Memory B cell (primary cell): ENCODE data around the gene TMEM258.

Experiments
- ATAC-seq: fragments of 150-1000 bp; cut with Tn5 transposase; 2 replicates; pipeline ENCODE4 v1.10.0; 2021; ENCODE audit warnings: low read depth, mild to moderate bottlenecking, moderate library complexity
- DNase-seq, 2 donors: peaks; one replicate each; pipeline ENCODE4 v3.0.0; 2022; ENCODE audit warnings: low spot score in 2 of 2
- H3K27ac Mint-ChIP-seq: one replicate; pipeline ENCODE4 v1.8.0; 2022; ENCODE audit warnings: mild to moderate bottlenecking, moderate library complexity, mixed read lengths
- H3K27me3 Mint-ChIP-seq: one replicate; pipeline ENCODE4 v1.8.0; 2022; ENCODE audit warnings: mixed read lengths
- H3K36me3 Mint-ChIP-seq: one replicate; pipeline ENCODE4 v1.8.0; 2022; ENCODE audit warnings: mild to moderate bottlenecking, mixed read lengths
- H3K4me1 Mint-ChIP-seq: one replicate; pipeline ENCODE4 v1.8.0; 2022; ENCODE audit warnings: mixed read lengths
- H3K4me3 Mint-ChIP-seq: one replicate; pipeline ENCODE4 v1.8.0; 2022; ENCODE audit warnings: mild to moderate bottlenecking, moderate library complexity, mixed read lengths
- H3K9me3 Mint-ChIP-seq: one replicate; pipeline ENCODE4 v1.8.0; 2022; ENCODE audit warnings: mixed read lengths

The TMEM258 gene

GRCh38 chr11:61779666-61780525, 12.5 kb downstream of the TMEM258 start:
- ATAC-seq (no peak), DNase-seq (no peak)
- Mint-ChIP-seq H3K27ac (no peak overlapping the region), H3K4me1 (peaks cover 2% of the 10 kb centered on the region), H3K9me3 (no peaks in the 10 kb centered on the region), H3K4me3 (no peak overlapping the region), H3K36me3 (peaks cover 6% of the 10 kb centered on the region), H3K27me3 (peaks cover 10% of the 10 kb centered on the region)

DNA sequence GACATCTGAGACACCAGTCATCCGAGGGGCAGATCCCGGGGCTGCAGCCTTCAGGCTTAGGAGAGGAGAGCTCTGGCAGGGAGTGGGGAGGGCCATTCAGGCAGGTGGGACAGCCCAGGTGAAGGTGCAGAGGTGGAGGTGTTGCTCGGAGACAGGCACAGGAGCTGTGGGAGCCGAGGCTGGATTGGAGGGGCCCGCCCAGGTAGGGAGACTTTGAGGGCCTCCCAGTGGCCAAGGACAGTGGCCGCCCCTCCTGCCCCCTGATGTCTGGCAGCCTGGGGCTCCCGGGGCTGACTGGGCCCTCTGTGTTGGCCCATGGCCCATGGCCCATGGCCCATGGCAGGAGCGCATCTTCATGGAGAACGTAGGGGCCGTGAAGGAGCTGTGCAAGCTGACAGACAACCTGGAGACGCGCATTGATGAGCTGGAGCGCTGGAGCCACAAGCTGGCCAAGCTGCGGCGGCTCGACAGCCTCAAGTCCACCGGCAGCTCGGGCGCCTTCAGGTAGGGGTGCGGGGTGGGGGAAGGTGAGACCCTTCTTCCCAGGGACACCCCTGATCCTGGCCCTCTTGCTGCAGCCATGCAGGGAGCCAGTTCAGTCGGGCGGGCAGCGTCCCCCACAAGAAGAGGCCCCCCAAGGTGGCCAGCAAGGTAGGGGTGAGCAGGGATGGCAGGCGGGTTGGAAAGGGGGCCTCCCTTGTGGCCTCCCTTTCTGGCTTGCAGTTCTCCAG, 13.3 kb downstream of the TMEM258 start:
- DNase-seq (no peak), ATAC-seq (no peak)
- peaks cover 3% of the 10 kb centered on the region for H3K36me3 Mint-ChIP-seq
- H3K4me3 Mint-ChIP-seq: no peak overlapping the region
- peaks cover 2% of the 10 kb centered on the region for H3K4me1 Mint-ChIP-seq
- no peaks in the 10 kb centered on the region for H3K9me3 Mint-ChIP-seq
- H3K27ac Mint-ChIP-seq: no peak overlapping the region
- H3K27me3 Mint-ChIP-seq: peaks cover 13% of the 10 kb centered on the region

DNA sequence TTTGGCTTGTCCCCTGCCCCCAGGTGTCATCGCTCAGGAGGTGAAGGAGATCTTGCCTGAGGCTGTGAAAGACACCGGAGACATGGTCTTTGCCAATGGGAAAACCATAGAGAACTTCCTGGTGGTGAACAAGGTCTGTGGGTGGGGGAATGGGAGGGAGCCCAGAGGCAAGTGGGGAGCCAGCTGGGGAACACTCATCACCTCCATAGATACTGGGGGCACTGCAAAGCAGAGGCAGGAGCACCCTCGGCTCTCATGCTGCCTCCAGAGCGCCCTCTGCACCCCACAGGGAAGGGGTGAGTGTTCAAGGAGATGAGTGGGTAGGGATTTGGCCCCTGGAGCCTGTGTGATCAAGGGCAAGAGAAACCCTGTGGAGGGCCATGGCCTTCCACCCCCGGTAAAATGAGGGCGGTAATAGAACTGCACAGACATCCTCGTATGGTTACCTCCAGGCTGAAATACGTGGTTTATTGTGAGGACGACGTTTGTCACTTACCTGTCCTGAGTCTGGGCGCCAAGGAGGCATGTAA, 14.0 kb downstream of the TMEM258 start:
- Mint-ChIP-seq H3K4me3 (no peak overlapping the region), H3K36me3 (no peaks in the 10 kb centered on the region), H3K27ac (no peak overlapping the region), H3K9me3 (no peaks in the 10 kb centered on the region), H3K4me1 (peaks cover 2% of the 10 kb centered on the region), H3K27me3 (peaks cover 13% of the 10 kb centered on the region)
- ATAC-seq: no peak
- DNase-seq: no peak

DNA sequence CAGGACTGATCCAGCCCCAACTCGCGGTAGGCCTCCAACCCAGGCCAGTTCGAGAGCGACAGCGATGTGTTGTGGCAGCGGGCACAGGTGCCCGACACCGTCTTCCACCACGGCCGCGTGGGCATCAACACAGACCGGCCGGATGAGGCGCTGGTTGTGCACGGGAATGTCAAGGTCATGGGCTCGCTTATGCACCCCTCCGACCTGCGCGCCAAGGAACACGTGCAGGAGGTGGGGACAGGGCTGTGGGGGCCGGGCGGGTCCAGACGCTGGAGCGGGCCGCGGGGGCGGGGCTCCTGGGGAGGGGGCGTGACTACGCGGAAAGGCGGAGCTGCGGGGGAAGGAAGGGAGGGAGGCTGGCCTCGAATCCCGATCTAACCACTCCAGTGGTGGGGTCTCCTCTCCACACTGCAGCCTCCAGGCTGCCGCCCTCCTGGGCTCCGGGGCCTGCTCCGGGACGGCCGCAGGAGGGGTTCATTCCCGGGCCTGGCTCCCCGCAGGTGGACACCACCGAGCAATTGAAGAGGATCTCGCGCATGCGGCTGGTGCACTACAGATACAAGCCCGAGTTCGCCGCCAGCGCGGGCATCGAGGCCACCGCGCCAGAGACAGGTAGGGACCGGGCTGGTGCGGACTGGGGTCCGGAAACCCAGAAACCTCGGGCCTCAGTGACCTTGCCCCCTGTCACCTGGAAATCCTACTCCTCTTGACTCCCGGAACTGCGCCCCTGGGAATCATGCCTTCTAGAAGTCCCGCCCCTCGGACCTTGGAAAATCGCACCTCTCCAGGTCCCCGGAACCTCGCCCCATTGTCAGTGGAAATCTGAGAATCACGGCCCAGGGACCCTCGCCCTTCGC, 14.9 kb downstream of the TMEM258 start:
- peaks cover 14% of the 10 kb centered on the region for H3K27me3 Mint-ChIP-seq

DNA sequence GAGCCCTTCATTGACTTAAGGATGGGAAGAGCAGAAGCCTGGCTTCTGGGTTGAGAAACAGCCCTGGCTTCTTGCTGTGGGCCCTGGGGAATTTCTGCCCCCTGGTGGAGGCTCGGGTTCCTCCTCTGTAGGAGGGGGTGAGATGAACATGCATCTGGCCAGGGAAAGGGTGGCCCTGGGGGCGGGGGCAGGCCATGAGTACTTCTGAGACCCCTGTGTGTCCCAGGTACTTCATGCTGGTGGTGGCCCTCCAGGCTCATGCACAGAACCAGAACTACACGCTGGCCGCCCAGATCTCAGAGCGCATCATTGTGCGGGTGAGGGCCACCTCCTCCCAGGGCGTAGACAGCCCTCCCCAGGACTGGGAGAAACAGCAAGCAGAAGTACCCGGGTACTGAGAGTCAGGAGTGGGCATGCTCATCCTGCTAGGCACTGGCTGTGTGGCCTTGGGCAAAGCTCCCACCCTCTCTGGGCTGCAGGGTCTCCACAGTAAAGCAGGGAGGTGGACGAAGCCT, 15.8 kb downstream of the TMEM258 start:
- Mint-ChIP-seq H3K4me1 (peaks cover 2% of the 10 kb centered on the region), H3K36me3 (no peaks in the 10 kb centered on the region), H3K4me3 (peak overlapping the region; percentile 53), H3K9me3 (no peaks in the 10 kb centered on the region), H3K27me3 (peaks cover 14% of the 10 kb centered on the region), H3K27ac (no peak overlapping the region)
- peak; percentile 70 for ATAC-seq
- DNase-seq: peak; percentile 41 to 57

More for the DNA sequence above, 14.9 kb downstream of the TMEM258 start:
- ATAC-seq: peak; percentile 71
- H3K4me1 Mint-ChIP-seq: peaks cover 2% of the 10 kb centered on the region
- no peak overlapping the region for H3K27ac Mint-ChIP-seq
- H3K36me3 Mint-ChIP-seq: no peaks in the 10 kb centered on the region
- peak overlapping the region; percentile 57 for H3K4me3 Mint-ChIP-seq
- DNase-seq: peak; percentile 40 to 43
- no peaks in the 10 kb centered on the region for H3K9me3 Mint-ChIP-seq

GRCh38 chr11:61775606-61776554, 16.5 kb downstream of the TMEM258 start:
- H3K36me3 Mint-ChIP-seq: no peaks in the 10 kb centered on the region
- no peaks in the 10 kb centered on the region for H3K9me3 Mint-ChIP-seq
- peak overlapping the region; percentile 17 for H3K4me3 Mint-ChIP-seq
- H3K27ac Mint-ChIP-seq: no peak overlapping the region
- peaks cover 4% of the 10 kb centered on the region for H3K4me1 Mint-ChIP-seq
- no peak for ATAC-seq
- DNase-seq: no peak
- H3K27me3 Mint-ChIP-seq: peaks cover 14% of the 10 kb centered on the region

DNA sequence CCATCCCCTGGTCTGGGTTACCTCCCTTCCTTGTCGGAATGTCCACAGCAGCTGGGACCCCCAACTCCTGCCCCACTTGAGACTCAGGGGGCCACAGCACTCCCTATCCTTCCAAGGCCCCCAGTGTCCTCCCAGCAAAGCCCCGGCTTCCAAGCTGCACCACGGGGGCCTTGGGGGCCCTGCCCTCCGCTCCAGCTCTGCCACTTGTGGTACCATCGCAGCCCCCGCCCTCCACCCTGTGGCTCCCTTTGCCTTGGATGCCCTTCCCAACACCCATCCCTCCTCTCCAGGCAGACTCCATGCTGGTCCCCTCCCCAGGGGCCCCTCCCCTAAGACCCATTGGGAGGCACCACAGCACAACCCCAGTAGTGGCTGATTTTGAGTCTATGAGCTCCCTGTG, 17.3 kb downstream of the TMEM258 start:
- H3K9me3 Mint-ChIP-seq: no peaks in the 10 kb centered on the region
- ATAC-seq (no peak), DNase-seq (no peak)
- peaks cover 4% of the 10 kb centered on the region for H3K4me1 Mint-ChIP-seq
- H3K27me3 Mint-ChIP-seq: peaks cover 14% of the 10 kb centered on the region
- H3K27ac Mint-ChIP-seq: no peak overlapping the region
- no peaks in the 10 kb centered on the region for H3K36me3 Mint-ChIP-seq
- no peak overlapping the region for H3K4me3 Mint-ChIP-seq

DNA sequence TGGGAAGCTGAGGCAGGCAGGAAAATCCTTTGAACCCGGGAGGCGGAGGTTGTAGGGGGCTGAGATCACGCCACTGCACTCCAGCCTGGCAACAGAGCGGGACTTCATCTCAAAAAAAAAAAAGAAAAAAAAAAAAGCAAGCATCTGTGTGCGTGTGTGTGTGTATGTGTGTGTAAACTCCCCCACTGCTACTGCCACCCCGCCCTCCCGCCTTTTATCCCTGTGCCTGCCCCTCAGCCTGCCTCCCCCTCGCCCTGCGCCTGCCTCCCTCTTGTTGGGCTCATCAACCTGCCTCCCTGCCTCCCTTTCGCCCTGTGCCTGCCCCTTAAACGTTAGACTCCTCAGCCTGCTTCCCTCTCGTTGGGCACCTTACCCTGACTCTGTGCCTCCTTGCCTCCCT, 18.0 kb downstream of the TMEM258 start:
- Mint-ChIP-seq H3K9me3 (no peaks in the 10 kb centered on the region), H3K4me1 (peaks cover 4% of the 10 kb centered on the region), H3K27me3 (peaks cover 14% of the 10 kb centered on the region), H3K36me3 (no peaks in the 10 kb centered on the region), H3K4me3 (no peak overlapping the region), H3K27ac (no peak overlapping the region)
- ATAC-seq (no peak), DNase-seq (no peak)

- ATAC-seq (no peak), DNase-seq (no peak)
- H3K36me3 Mint-ChIP-seq: no peaks in the 10 kb centered on the region
- H3K9me3 Mint-ChIP-seq: no peaks in the 10 kb centered on the region
- H3K4me1 Mint-ChIP-seq: peaks cover 4% of the 10 kb centered on the region
- no peak overlapping the region for H3K4me3 Mint-ChIP-seq
- H3K27me3 Mint-ChIP-seq: peaks cover 14% of the 10 kb centered on the region
- no peak overlapping the region for H3K27ac Mint-ChIP-seq
Observed at GRCh38 chr11:61773809-61774208, 18.6 kb downstream of the TMEM258 start.

DNA sequence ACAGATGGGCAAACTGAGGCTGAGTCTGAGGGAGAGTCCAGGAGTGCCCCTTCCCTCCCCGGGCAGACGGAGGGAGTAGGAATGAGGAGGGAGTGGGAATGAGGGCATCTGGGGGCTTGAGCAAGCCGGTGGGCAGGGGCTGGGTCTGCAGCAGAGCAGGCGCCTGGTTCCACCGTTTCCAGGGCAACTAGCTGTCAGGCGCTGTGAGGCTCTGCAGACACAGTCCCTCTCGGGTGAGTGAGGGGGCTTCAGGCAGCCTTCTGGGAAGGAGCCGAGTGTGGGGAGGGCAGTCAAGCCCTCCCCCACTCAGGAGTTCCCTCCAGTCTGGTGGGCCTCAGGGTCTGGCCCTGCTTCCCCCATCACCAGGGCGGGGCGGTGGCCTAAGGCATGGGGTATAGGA, 19.0 kb downstream of the TMEM258 start:
- Mint-ChIP-seq H3K27me3 (peaks cover 12% of the 10 kb centered on the region), H3K4me3 (no peak overlapping the region), H3K27ac (no peak overlapping the region), H3K9me3 (no peaks in the 10 kb centered on the region), H3K36me3 (no peaks in the 10 kb centered on the region), H3K4me1 (peaks cover 4% of the 10 kb centered on the region)
- no peak for ATAC-seq
- DNase-seq: no peak

GRCh38 chr11:61771985-61772455, 20.4 kb downstream of the TMEM258 start:
- no peaks in the 10 kb centered on the region for H3K9me3 Mint-ChIP-seq
- peaks cover 7% of the 10 kb centered on the region for H3K27me3 Mint-ChIP-seq
- no peak for DNase-seq
- no peak for ATAC-seq
- H3K36me3 Mint-ChIP-seq: no peaks in the 10 kb centered on the region
- no peak overlapping the region for H3K4me3 Mint-ChIP-seq
- peaks cover 4% of the 10 kb centered on the region for H3K4me1 Mint-ChIP-seq
- no peak overlapping the region for H3K27ac Mint-ChIP-seq

- no peak overlapping the region for H3K27ac Mint-ChIP-seq
- no peak for ATAC-seq
- peaks cover 2% of the 10 kb centered on the region for H3K4me1 Mint-ChIP-seq
Observed at GRCh38 chr11:61771195-61771894, 21.1 kb downstream of the TMEM258 start.

More at GRCh38 chr11:61771195-61771894, 21.1 kb downstream of the TMEM258 start:
- no peaks in the 10 kb centered on the region for H3K36me3 Mint-ChIP-seq
- no peak overlapping the region for H3K4me3 Mint-ChIP-seq
- no peak for DNase-seq
- peaks cover 7% of the 10 kb centered on the region for H3K27me3 Mint-ChIP-seq
- no peaks in the 10 kb centered on the region for H3K9me3 Mint-ChIP-seq
